Keratinocyte (primary cell): ENCODE measurements around the gene KLRF2. TPM values are rescaled to one million over a fixed set of nuclear protein-coding genes. Genes with fewer than 3 reads are reported as not detected.

ENCODE experiments used
- DNase-seq: peaks from one replicate; pipeline ENCODE4 v3.0.0-alpha.2; 2011; ENCODE audit warnings: low read depth, missing footprints, low spot score
- FAIRE-seq: peaks from 2 replicates; lab custom pipeline; 2011; peaks lifted over from hg19 to GRCh38; lab: Jason Lieb, UNC
- H2AFZ ChIP-seq: 2 replicates; pipeline ENCODE4 v1.6.0; 2012; ENCODE audit warnings: low read length, control low read depth, inconsistent platforms; ENCODE audit not compliant: control insufficient read depth
- H3K27ac ChIP-seq: 2 replicates; pipeline ENCODE4 v1.5.1; 2011; ENCODE audit warnings: low read length; ENCODE audit not compliant: control insufficient read depth, insufficient read depth
- H3K27me3 ChIP-seq: 3 replicates; pipeline ENCODE4 v1.6.0; 2011; ENCODE audit warnings: low read length; ENCODE audit not compliant: control insufficient read depth, insufficient read depth; ENCODE audit errors: extremely low read depth
- H3K36me3 ChIP-seq, 2 experiments: 2 replicates in 1 of 2; 3 replicates in 1 of 2; pipeline ENCODE4 v1.5.1; 2011; ENCODE audit warnings: low read length in 2 of 2, mild to moderate bottlenecking in 1 of 2; ENCODE audit not compliant: control insufficient read depth in 2 of 2, insufficient read depth in 2 of 2; ENCODE audit errors: extremely low read depth in 1 of 2
- H3K4me1 ChIP-seq: 3 replicates; pipeline ENCODE4 v1.5.1; 2011; ENCODE audit warnings: low read length; ENCODE audit not compliant: control insufficient read depth, insufficient read depth; ENCODE audit errors: extremely low read depth
- H3K4me2 ChIP-seq: 3 replicates; pipeline ENCODE4 v1.6.0; 2011; ENCODE audit warnings: low read depth, low read length; ENCODE audit not compliant: control insufficient read depth, insufficient read depth; ENCODE audit errors: extremely low read depth
- H3K4me3 ChIP-seq, 3 experiments: fragments of 200-600 bp in 1 of 3; sonication (generic) in 1 of 3; 2 replicates in 2 of 3; 3 replicates in 1 of 3; pipeline ENCODE4 v1.5.1; 2011 to 2016; ENCODE audit warnings: low read length in 3 of 3, mild to moderate bottlenecking in 3 of 3, control low read depth in 2 of 3, inconsistent platforms in 1 of 3, low read depth in 1 of 3, mixed read lengths in 1 of 3, mixed run types in 1 of 3, moderate library complexity in 1 of 3; ENCODE audit not compliant: control insufficient read depth in 2 of 3, insufficient read depth in 2 of 3; ENCODE audit errors: extremely low read depth in 1 of 3
- H3K79me2 ChIP-seq: 2 replicates; pipeline ENCODE4 v1.6.0; 2012; ENCODE audit warnings: low read length; ENCODE audit not compliant: control insufficient read depth, insufficient read depth
- H3K9ac ChIP-seq: 3 replicates; pipeline ENCODE4 v1.6.0; 2011; ENCODE audit warnings: low read length; ENCODE audit not compliant: control insufficient read depth, insufficient read depth; ENCODE audit errors: extremely low read depth
- H3K9me1 ChIP-seq: 3 replicates; pipeline ENCODE4 v1.6.0; 2011; ENCODE audit warnings: low read length; ENCODE audit not compliant: control insufficient read depth, insufficient read depth; ENCODE audit errors: extremely low read depth
- H3K9me3 ChIP-seq: 2 replicates; pipeline ENCODE4 v1.5.1; 2012; ENCODE audit warnings: low read depth, low read length; ENCODE audit not compliant: control insufficient read depth
- H4K20me1 ChIP-seq: 3 replicates; pipeline ENCODE4 v1.6.0; 2011; ENCODE audit warnings: low read length; ENCODE audit not compliant: control insufficient read depth, insufficient read depth; ENCODE audit errors: extremely low read depth
- CTCF ChIP-seq, 3 experiments: IDR thresholded peaks in 1 of 3; conservative IDR thresholded peaks in 1 of 3; optimal IDR thresholded peaks in 1 of 3; 2 replicates in 2 of 3; 3 replicates in 1 of 3; pipeline versions ENCODE3 to v1.5.1; 2011; ENCODE audit warnings: low read length in 3 of 3, mild to moderate bottlenecking in 3 of 3, moderate library complexity in 2 of 3, control low read depth in 1 of 3, inconsistent platforms in 1 of 3; ENCODE audit not compliant: insufficient read depth in 2 of 3; ENCODE audit errors: extremely low read depth in 1 of 3
- EZH2 ChIP-seq: IDR thresholded peaks from one replicate; pipeline ENCODE4 v1.6.1; 2012; ENCODE audit warnings: inconsistent platforms, mild to moderate bottlenecking, low read length, moderate library complexity
- dilution Hi-C: fragments of 300-500 bp; cut with MboI; formaldehyde crosslinking; loops from one replicate; pipeline ENCODE4 v1.7.0; 2020; ENCODE audit warnings: low sequenced_read_pairs; ENCODE audit not compliant: extremely low pct_ligation_motif_present
- polyA plus RNA-seq, 5 experiments: library from polyadenylated mRNA; depleted of rRNA in 3 of 5; stranded (reverse) in 3 of 5; stranded (forward) in 1 of 5; unstranded in 1 of 5; fragments of >200 nt; gene quantifications; 1 replicate in 1 of 5; 2 replicates in 3 of 5; 3 replicates in 1 of 5; pipeline versions ENCODE4 v1.2.1 to v1.2.3, GENCODE V29; 2011 to 2012; ENCODE audit warnings: missing spikeins in 2 of 5, low read depth in 1 of 5, low replicate concordance in 1 of 5

KLRF2 gene
- polyA plus RNA-seq, 1 donor (not counting 4 experiments of a cell fraction or from before 2014, with no cell fraction given): not detected

GRCh38 chr12:9867531-9867930, 13.8 kb upstream of the KLRF2 start:
- Histone ChIP-seq H3K4me2 (peak overlapping the region; percentile 94), H3K4me3 (peak overlapping the region; percentile 36 to 86 (median 84)), H3K36me3 (no peaks in the 10 kb centered on the region), H3K79me2 (peaks cover 50% of the 10 kb centered on the region), H2AFZ (peak overlapping the region; percentile 65), H4K20me1 (no peaks in the 10 kb centered on the region), H3K9me1 (no peaks in the 10 kb centered on the region), H3K9me3 (no peaks in the 10 kb centered on the region), H3K27ac (peak overlapping the region; percentile 87), H3K27me3 (no peaks in the 10 kb centered on the region), H3K4me1 (peaks cover 17% of the 10 kb centered on the region), H3K9ac (peak overlapping the region; percentile 82)
- DNase-seq: no peak
- FAIRE-seq: no peak
- dilution Hi-C loops: no loop called here
- no peak for TF ChIP-seq CTCF (optimal IDR thresholded peaks at IDR 0.05 in 1 of 3, IDR thresholded peaks at IDR 0.05 in 1 of 3, conservative IDR thresholded peaks at IDR 0.05 in 1 of 3; ENCODE audit: extremely low read depth in 1 of 3, insufficient read depth in 2 of 3, low read length in 3 of 3)
- no peak for TF ChIP-seq EZH2

- Histone ChIP-seq H3K4me1 (peaks cover 22% of the 10 kb centered on the region), H2AFZ (peak overlapping the region; percentile 73), H3K9me1 (no peaks in the 10 kb centered on the region), H4K20me1 (no peaks in the 10 kb centered on the region), H3K4me2 (peak overlapping the region; percentile 94), H3K27ac (peak overlapping the region; percentile 89), H3K9ac (peak overlapping the region; percentile 78), H3K36me3 (no peaks in the 10 kb centered on the region), H3K27me3 (no peaks in the 10 kb centered on the region), H3K79me2 (peaks cover 43% of the 10 kb centered on the region), H3K4me3 (peak overlapping the region; percentile 43 to 94 (median 71)), H3K9me3 (no peaks in the 10 kb centered on the region)
- dilution Hi-C loops: no loop called here
- FAIRE-seq (no peak), DNase-seq (no peak)
- TF ChIP-seq CTCF (optimal IDR thresholded peaks at IDR 0.05 in 1 of 3, IDR thresholded peaks at IDR 0.05 in 1 of 3, conservative IDR thresholded peaks at IDR 0.05 in 1 of 3; ENCODE audit: extremely low read depth in 1 of 3, insufficient read depth in 2 of 3, low read length in 3 of 3) (no peak), EZH2 (no peak)
Measured at GRCh38 chr12:9868311-9868801, 12.9 kb upstream of the KLRF2 start.
